Tibial artery (tissue), 4 donors: Measurements from ENCODE around the gene ITGB1BP1.

Experiments
- DNase-seq, 2 donors: peaks; one replicate each; pipeline ENCODE4 v3.0.0-alpha.2; 2019
- H3K27ac ChIP-seq, 2 donors: fragments of 200-600 bp; sonication (generic) in 1 of 2; 1 replicate in 1 of 2; 2 replicates in 1 of 2; pipeline ENCODE4 v1.5.1; 2018 to 2019; ENCODE audit warnings: mild to moderate bottlenecking in 1 of 2
- H3K27me3 ChIP-seq, 2 donors: fragments of 200-600 bp; sonication (generic) in 1 of 2; one replicate each; pipeline versions ENCODE4 v1.5.1 to v1.6.0; 2016 to 2019
- H3K36me3 ChIP-seq, 3 donors: fragments of 200-600 bp; sonication (generic) in 2 of 3; one replicate each; pipeline ENCODE4 v1.5.1; 2016 to 2019; ENCODE audit warnings: mild to moderate bottlenecking in 2 of 3
- H3K4me1 ChIP-seq, 4 donors: fragments of 200-600 bp; sonication (generic) in 2 of 4; 1 replicate in 3 of 4; 2 replicates in 1 of 4; pipeline ENCODE4 v1.5.1; 2016 to 2019
- H3K4me3 ChIP-seq, 2 donors: fragments of 200-600 bp; sonication (generic) in 1 of 2; 1 replicate in 1 of 2; 2 replicates in 1 of 2; pipeline ENCODE4 v1.5.1; 2018 to 2019; ENCODE audit warnings: mild to moderate bottlenecking in 2 of 2
- H3K9me3 ChIP-seq, 3 donors: fragments of 200-600 bp; sonication (generic) in 1 of 3; one replicate each; pipeline ENCODE4 v1.5.1; 2016 to 2019
- intact Hi-C: fragments of 100-400 bp; cut with DNase I; formaldehyde crosslinking; loops from one replicate; pipeline ENCODE4 v1.15.0; 2023; ENCODE audit warnings: low total_unique reads
- TF ChIP-seq, protein P1 (sequence below), 2 experiments: fragments of 200-600 bp in 1 of 2; fragments of 450-650 bp in 1 of 2; IDR thresholded peaks; one replicate each; pipeline ENCODE4 v1.5.1; 2017 to 2019; ENCODE audit warnings: antibody characterized with exemption in 2 of 2, mild to moderate bottlenecking in 1 of 2, moderate library complexity in 1 of 2

Gene ITGB1BP1

DNA sequence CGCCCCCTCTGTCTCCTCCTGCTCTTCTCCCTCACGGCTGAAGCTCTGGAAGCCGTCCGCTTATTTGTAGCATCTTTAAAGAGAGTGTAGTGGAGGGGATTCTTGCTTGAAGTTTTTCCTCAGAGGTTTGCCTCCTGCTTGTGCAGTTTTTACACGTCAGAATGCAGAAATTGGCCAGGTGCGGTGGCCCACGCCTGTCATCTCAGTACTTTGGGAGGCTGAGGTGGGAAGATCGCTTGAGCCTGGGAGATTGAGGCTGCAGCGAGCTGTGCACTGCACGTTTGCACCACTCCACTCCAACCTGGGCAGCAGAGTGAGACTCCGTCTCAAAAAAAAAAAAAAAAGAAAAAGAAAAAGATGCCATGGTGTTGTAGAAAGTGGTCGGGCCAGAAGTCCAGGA is 69.0 kb downstream of the ITGB1BP1 start:
- TF ChIP-seq, protein P1, sequence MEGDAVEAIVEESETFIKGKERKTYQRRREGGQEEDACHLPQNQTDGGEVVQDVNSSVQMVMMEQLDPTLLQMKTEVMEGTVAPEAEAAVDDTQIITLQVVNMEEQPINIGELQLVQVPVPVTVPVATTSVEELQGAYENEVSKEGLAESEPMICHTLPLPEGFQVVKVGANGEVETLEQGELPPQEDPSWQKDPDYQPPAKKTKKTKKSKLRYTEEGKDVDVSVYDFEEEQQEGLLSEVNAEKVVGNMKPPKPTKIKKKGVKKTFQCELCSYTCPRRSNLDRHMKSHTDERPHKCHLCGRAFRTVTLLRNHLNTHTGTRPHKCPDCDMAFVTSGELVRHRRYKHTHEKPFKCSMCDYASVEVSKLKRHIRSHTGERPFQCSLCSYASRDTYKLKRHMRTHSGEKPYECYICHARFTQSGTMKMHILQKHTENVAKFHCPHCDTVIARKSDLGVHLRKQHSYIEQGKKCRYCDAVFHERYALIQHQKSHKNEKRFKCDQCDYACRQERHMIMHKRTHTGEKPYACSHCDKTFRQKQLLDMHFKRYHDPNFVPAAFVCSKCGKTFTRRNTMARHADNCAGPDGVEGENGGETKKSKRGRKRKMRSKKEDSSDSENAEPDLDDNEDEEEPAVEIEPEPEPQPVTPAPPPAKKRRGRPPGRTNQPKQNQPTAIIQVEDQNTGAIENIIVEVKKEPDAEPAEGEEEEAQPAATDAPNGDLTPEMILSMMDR (IDR thresholded peaks at IDR 0.05): no peak
- Histone ChIP-seq H3K9me3 (no peaks in the 10 kb centered on the region), H3K36me3 (peaks cover 57 to 91% (median 90%) of the 10 kb centered on the region in 3 donors), H3K27me3 (no peaks in the 10 kb centered on the region), H3K27ac (no peak overlapping the region), H3K4me3 (no peak overlapping the region), H3K4me1 (no peaks in the 10 kb centered on the region)
- DNase-seq: no peak
- intact Hi-C loops: no loop called here
